NCI-H1048 (cell line): ENCODE results near the gene ADI1.
"Not testable (repeated sequence)": the region's sequence is repeated elsewhere in the genome, so short reads cannot be mapped to it uniquely, and the experiment has no call there.

ENCODE experiments used
- DNase-seq: peaks from one replicate; lab custom pipeline; 2025; lab: John Stamatoyannopoulos, UW

ADI1 gene

GRCh38 chr2:3529316-3530025 lies 10.1 kb upstream of the ADI1 start:
- DNase-seq: no peak

GRCh38 chr2:3527886-3528785 lies 8.8 kb upstream of the ADI1 start:
- DNase-seq: no peak

GRCh38 chr2:3526871-3527270 lies 7.5 kb upstream of the ADI1 start:
- DNase-seq: no peak

- no peak for DNase-seq
Measured at GRCh38 chr2:3523551-3524041, 4.3 kb upstream of the ADI1 start.

GRCh38 chr2:3522961-3523421 lies 3.7 kb upstream of the ADI1 start:
- DNase-seq: no peak

GRCh38 chr2:3520591-3520990 lies 1.3 kb upstream of the ADI1 start:
- DNase-seq: no peak

- peak; percentile 85 for DNase-seq
Measured at GRCh38 chr2:3518496-3519254, 656 bp downstream of the ADI1 start.

GRCh38 chr2:3517948-3518495 lies 1.3 kb downstream of the ADI1 start:
- DNase-seq: no peak

- no peak for DNase-seq
Measured at GRCh38 chr2:3516831-3517230, 2.5 kb downstream of the ADI1 start.

GRCh38 chr2:3515438-3515837 lies 3.9 kb downstream of the ADI1 start:
- DNase-seq: not testable (repeated sequence)

GRCh38 chr2:3513026-3513810 lies 6.1 kb downstream of the ADI1 start:
- DNase-seq: no peak

- DNase-seq: no peak
Measured at GRCh38 chr2:3512086-3512485, 7.2 kb downstream of the ADI1 start.

GRCh38 chr2:3505771-3506170 lies 13.6 kb downstream of the ADI1 start:
- no peak for DNase-seq

GRCh38 chr2:3504741-3505140 lies 14.6 kb downstream of the ADI1 start:
- DNase-seq: no peak

- no peak for DNase-seq
Measured at GRCh38 chr2:3503483-3503882, 15.8 kb downstream of the ADI1 start.

GRCh38 chr2:3503046-3503445 lies 16.3 kb downstream of the ADI1 start:
- no peak for DNase-seq

GRCh38 chr2:3500326-3500899 lies 18.9 kb downstream of the ADI1 start:
- no peak for DNase-seq

- no peak for DNase-seq
Measured at GRCh38 chr2:3498783-3499394, 20.4 kb downstream of the ADI1 start.

- not testable (repeated sequence) for DNase-seq
Measured at GRCh38 chr2:3496708-3497080, 22.6 kb downstream of the ADI1 start.

GRCh38 chr2:3494984-3495666 lies 24.2 kb downstream of the ADI1 start:
- DNase-seq: no peak
